MM.1S (cell line): ENCODE results near the gene CBLN1.

ENCODE experiments used
- DNase-seq: peaks from one replicate; pipeline ENCODE4 v3.0.0-alpha.2; 2015
- H2AFZ ChIP-seq: fragments of 300-600 bp; sonication (generic); 2 replicates; pipeline ENCODE4 v1.6.0; 2016; ENCODE audit warnings: antibody characterized with exemption, low read length
- H3F3A ChIP-seq: fragments of 300-600 bp; sonication (generic); 2 replicates; pipeline ENCODE4 v1.6.1; 2016; ENCODE audit warnings: mild to moderate bottlenecking, antibody characterized with exemption, low read length, moderate library complexity, mixed read lengths; ENCODE audit not compliant: insufficient read depth
- H3K27ac ChIP-seq: fragments of 300-600 bp; sonication (generic); 2 replicates; pipeline ENCODE4 v1.5.1; 2016; ENCODE audit warnings: mild to moderate bottlenecking, low read length
- H3K27me3 ChIP-seq: fragments of 300-600 bp; sonication (generic); replicated peaks from 2 replicates; pipeline ENCODE4 v1.6.0; 2016; ENCODE audit warnings: low read length; ENCODE audit not compliant: insufficient read depth
- H3K36me3 ChIP-seq: fragments of 300-600 bp; sonication (generic); replicated peaks from 2 replicates; pipeline ENCODE4 v1.6.1; 2016; ENCODE audit warnings: mild to moderate bottlenecking, low read length, mixed read lengths; ENCODE audit not compliant: insufficient read depth
- H3K4me1 ChIP-seq: fragments of 300-600 bp; sonication (generic); 2 replicates; pipeline ENCODE4 v1.6.1; 2016; ENCODE audit warnings: low read length, mixed read lengths
- H3K4me2 ChIP-seq: fragments of 300-600 bp; sonication (generic); 2 replicates; pipeline ENCODE4 v1.6.0; 2016; ENCODE audit warnings: low read depth, low read length
- H3K4me3 ChIP-seq: fragments of 300-600 bp; sonication (generic); 2 replicates; pipeline ENCODE4 v1.5.1; 2016; ENCODE audit warnings: low read length, mixed read lengths
- H3K79me2 ChIP-seq: fragments of 300-600 bp; sonication (generic); 2 replicates; pipeline ENCODE4 v1.6.1; 2016; ENCODE audit warnings: mixed run types, low read length, mixed read lengths
- H3K9ac ChIP-seq: fragments of 300-600 bp; sonication (generic); 2 replicates; pipeline ENCODE4 v1.6.1; 2016; ENCODE audit warnings: low read length, mixed read lengths
- H3K9me2 ChIP-seq: fragments of 300-600 bp; sonication (generic); replicated peaks from 2 replicates; pipeline ENCODE4 v1.6.1; 2016; ENCODE audit warnings: mild to moderate bottlenecking, low read length, mixed read lengths; ENCODE audit not compliant: insufficient read depth
- H3K9me3 ChIP-seq: fragments of 300-600 bp; sonication (generic); replicated peaks from 2 replicates; pipeline ENCODE4 v1.6.1; 2016; ENCODE audit warnings: mild to moderate bottlenecking, low read length, mixed read lengths; ENCODE audit not compliant: insufficient read depth
- H4K20me1 ChIP-seq: fragments of 300-600 bp; sonication (generic); 2 replicates; pipeline ENCODE4 v1.6.1; 2016; ENCODE audit warnings: mild to moderate bottlenecking, low read length, moderate library complexity, mixed read lengths; ENCODE audit not compliant: insufficient read depth
- CTCF ChIP-seq: fragments of 300-600 bp; sonication (generic); IDR thresholded peaks from 2 replicates; pipeline ENCODE4 v1.5.1; 2016; ENCODE audit warnings: antibody characterized with exemption, low read length, mixed read lengths
- EZH2 ChIP-seq: fragments of 300-600 bp; sonication (generic); optimal IDR thresholded peaks from 2 replicates; pipeline ENCODE3; 2017; ENCODE audit warnings: low read depth, mild to moderate bottlenecking, antibody characterized with exemption, low read length, mixed read lengths
- EZH2phosphoT487 ChIP-seq: fragments of 300-600 bp; sonication (generic); IDR thresholded peaks from 2 replicates; pipeline ENCODE4 v1.6.1; 2018; ENCODE audit warnings: antibody characterized with exemption, low read length

The CBLN1 gene

GRCh38 chr16:49269201-49269600, 12.4 kb downstream of the CBLN1 start:
- H3K4me1 ChIP-seq = no peaks in the 10 kb centered on the region
- H3K9me3 ChIP-seq = no peaks in the 10 kb centered on the region
- no peaks in the 10 kb centered on the region for H3F3A ChIP-seq
- H2AFZ ChIP-seq = no peak overlapping the region
- no peaks in the 10 kb centered on the region for H3K36me3 ChIP-seq
- no peak overlapping the region for H3K27ac ChIP-seq
- TF ChIP-seq EZH2 = no peak
- no peak for TF ChIP-seq EZH2phosphoT487
- TF ChIP-seq CTCF = no peak
- no peak for DNase-seq
- H3K9me2 ChIP-seq = no peaks in the 10 kb centered on the region
- no peaks in the 10 kb centered on the region for H3K27me3 ChIP-seq
- H3K9ac ChIP-seq = no peak overlapping the region
- H3K4me3 ChIP-seq = no peak overlapping the region
- no peaks in the 10 kb centered on the region for H4K20me1 ChIP-seq
- H3K79me2 ChIP-seq = no peaks in the 10 kb centered on the region
- H3K4me2 ChIP-seq = no peak overlapping the region

DNA sequence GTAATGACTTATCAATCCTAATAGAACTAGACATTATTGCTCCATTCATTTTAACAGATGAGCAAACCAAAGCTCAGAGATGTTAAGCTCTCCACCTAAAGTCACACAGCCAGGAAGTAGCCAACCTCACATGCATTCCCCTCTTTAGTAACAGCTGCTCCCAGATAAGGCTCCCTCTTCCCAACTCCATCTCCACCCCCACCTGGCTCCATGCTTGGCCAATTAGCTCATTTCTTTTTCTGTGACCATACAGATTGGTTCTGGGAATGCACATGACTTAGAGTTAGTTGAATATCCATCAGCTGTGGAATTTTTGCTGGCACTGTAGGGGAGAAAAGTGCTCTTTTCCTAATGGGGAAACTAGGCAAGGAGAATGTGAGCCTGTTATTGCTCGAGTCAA, 13.0 kb downstream of the CBLN1 start:
- DNase-seq = no peak
- H4K20me1 ChIP-seq = no peaks in the 10 kb centered on the region
- H3K4me3 ChIP-seq = no peak overlapping the region
- H3K9ac ChIP-seq = no peak overlapping the region
- no peaks in the 10 kb centered on the region for H3K36me3 ChIP-seq
- TF ChIP-seq EZH2phosphoT487 (no peak), CTCF (no peak), EZH2 (no peak)
- no peaks in the 10 kb centered on the region for H3K79me2 ChIP-seq
- H3K4me1 ChIP-seq = no peaks in the 10 kb centered on the region
- no peaks in the 10 kb centered on the region for H3F3A ChIP-seq
- no peak overlapping the region for H3K4me2 ChIP-seq
- no peaks in the 10 kb centered on the region for H3K27me3 ChIP-seq
- no peak overlapping the region for H3K27ac ChIP-seq
- no peaks in the 10 kb centered on the region for H3K9me2 ChIP-seq
- H2AFZ ChIP-seq = no peak overlapping the region
- H3K9me3 ChIP-seq = no peaks in the 10 kb centered on the region

DNA sequence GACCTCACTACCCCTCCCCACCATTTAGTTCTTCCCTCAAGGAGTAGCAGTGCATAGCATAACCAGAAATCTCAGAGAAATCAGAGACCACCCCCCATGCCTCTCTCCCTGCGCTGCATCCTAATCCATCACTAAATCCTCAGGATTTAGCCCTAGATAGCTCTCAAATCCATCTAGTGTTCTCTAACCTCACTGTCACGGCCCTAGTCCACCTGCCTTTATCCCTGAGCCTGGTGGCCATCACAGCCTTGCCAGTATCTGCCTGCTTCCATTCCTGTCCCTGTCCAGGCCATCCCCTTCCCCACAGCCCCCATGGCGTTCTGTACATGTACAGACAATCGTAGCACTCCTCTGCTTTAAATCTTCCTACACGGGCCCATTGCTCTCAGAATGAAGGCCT, 19.1 kb downstream of the CBLN1 start:
- H3K79me2 ChIP-seq = no peaks in the 10 kb centered on the region
- H2AFZ ChIP-seq = no peak overlapping the region
- H3K27ac ChIP-seq = no peak overlapping the region
- no peaks in the 10 kb centered on the region for H4K20me1 ChIP-seq
- no peak overlapping the region for H3K4me3 ChIP-seq
- H3K9me2 ChIP-seq = no peaks in the 10 kb centered on the region
- no peaks in the 10 kb centered on the region for H3K36me3 ChIP-seq
- no peaks in the 10 kb centered on the region for H3K9me3 ChIP-seq
- no peak overlapping the region for H3K9ac ChIP-seq
- H3F3A ChIP-seq = no peaks in the 10 kb centered on the region
- DNase-seq = no peak
- no peaks in the 10 kb centered on the region for H3K27me3 ChIP-seq
- no peaks in the 10 kb centered on the region for H3K4me1 ChIP-seq
- no peak overlapping the region for H3K4me2 ChIP-seq
- no peak for TF ChIP-seq CTCF
- no peak for TF ChIP-seq EZH2
- no peak for TF ChIP-seq EZH2phosphoT487
